ENCODE results near the gene QRICH1.

Gene QRICH1

GRCh38 chr3:48997714-48998637, 95.9 kb downstream of the QRICH1 start:
- Histone ChIP-seq H3K27me3 (ENCODE audit: insufficient read depth, low read depth) (no peaks in the 10 kb centered on the region), H3K4me2 (no peak overlapping the region), H3K4me1 (ENCODE audit: low read depth, poor library complexity, severe bottlenecking) (peaks cover 25% of the 10 kb centered on the region), H3K4me3 (IDR thresholded peaks at IDR 0.05; ENCODE audit: insufficient read depth, low read depth, low read length) (no peak overlapping the region), H3K9ac (no peak overlapping the region), H3K27ac (no peak overlapping the region), H2AFZ (ENCODE audit: low read depth) (no peak overlapping the region), H3K36me3 (ENCODE audit: insufficient read depth) (no peaks in the 10 kb centered on the region), H4K20me1 (ENCODE audit: insufficient read depth) (no peaks in the 10 kb centered on the region), H3K79me2 (ENCODE audit: insufficient read depth, low read depth) (no peaks in the 10 kb centered on the region)
- TF ChIP-seq CTCF (conservative IDR thresholded peaks at IDR 0.05; ENCODE audit: low read depth, low read length): no peak

GRCh38 chr3:48997102-48997635, 96.7 kb downstream of the QRICH1 start:
- H3K79me2 ChIP-seq (ENCODE audit: insufficient read depth, low read depth): no peaks in the 10 kb centered on the region; the same call in 1 of the 2 replicates
- H3K36me3 ChIP-seq (ENCODE audit: insufficient read depth): no peaks in the 10 kb centered on the region
- peaks cover 25% of the 10 kb centered on the region for H3K4me1 ChIP-seq (ENCODE audit: low read depth, poor library complexity, severe bottlenecking)
- no peak overlapping the region for H3K27ac ChIP-seq
- no peaks in the 10 kb centered on the region for H4K20me1 ChIP-seq (ENCODE audit: insufficient read depth)
- no peak for TF ChIP-seq CTCF (conservative IDR thresholded peaks at IDR 0.05; ENCODE audit: low read depth, low read length)
- no peak overlapping the region for H3K4me3 ChIP-seq (IDR thresholded peaks at IDR 0.05; ENCODE audit: insufficient read depth, low read depth, low read length)
- no peak overlapping the region for H2AFZ ChIP-seq (ENCODE audit: low read depth)
- H3K9ac ChIP-seq: no peak overlapping the region
- H3K27me3 ChIP-seq (ENCODE audit: insufficient read depth, low read depth): no peaks in the 10 kb centered on the region
- no peak overlapping the region for H3K4me2 ChIP-seq

GRCh38 chr3:48996640-48997039, 97.2 kb downstream of the QRICH1 start:
- H3K36me3 ChIP-seq (ENCODE audit: insufficient read depth): no peaks in the 10 kb centered on the region
- no peak overlapping the region for H3K9ac ChIP-seq
- H3K27me3 ChIP-seq (ENCODE audit: insufficient read depth, low read depth): no peaks in the 10 kb centered on the region
- no peak overlapping the region for H3K4me2 ChIP-seq
- no peak overlapping the region for H3K27ac ChIP-seq
- no peaks in the 10 kb centered on the region; the same call in 1 of the 2 replicates for H3K79me2 ChIP-seq (ENCODE audit: insufficient read depth, low read depth)
- no peak for TF ChIP-seq CTCF (conservative IDR thresholded peaks at IDR 0.05; ENCODE audit: low read depth, low read length)
- H3K4me1 ChIP-seq (ENCODE audit: low read depth, poor library complexity, severe bottlenecking): peaks cover 25% of the 10 kb centered on the region
- H4K20me1 ChIP-seq (ENCODE audit: insufficient read depth): no peaks in the 10 kb centered on the region
- no peak overlapping the region for H3K4me3 ChIP-seq (IDR thresholded peaks at IDR 0.05; ENCODE audit: insufficient read depth, low read depth, low read length)
- no peak overlapping the region for H2AFZ ChIP-seq (ENCODE audit: low read depth)

- Histone ChIP-seq H3K9ac (no peak overlapping the region), H3K4me1 (ENCODE audit: low read depth, poor library complexity, severe bottlenecking) (peaks cover 11% of the 10 kb centered on the region), H3K27ac (no peak overlapping the region), H4K20me1 (ENCODE audit: insufficient read depth) (no peaks in the 10 kb centered on the region), H3K36me3 (ENCODE audit: insufficient read depth) (no peaks in the 10 kb centered on the region), H3K4me3 (IDR thresholded peaks at IDR 0.05; ENCODE audit: insufficient read depth, low read depth, low read length) (no peak overlapping the region), H3K79me2 (ENCODE audit: insufficient read depth, low read depth) (peaks cover 11% of the 10 kb centered on the region; the same call in 1 of the 2 replicates), H3K27me3 (ENCODE audit: insufficient read depth, low read depth) (no peaks in the 10 kb centered on the region), H3K4me2 (no peak overlapping the region), H2AFZ (ENCODE audit: low read depth) (no peak overlapping the region)
- no peak for TF ChIP-seq CTCF (conservative IDR thresholded peaks at IDR 0.05; ENCODE audit: low read depth, low read length)
Observed at GRCh38 chr3:48993834-48994233, 100.0 kb downstream of the QRICH1 start.

Measured in KMS-11 (cell line).